Adrenal gland (tissue), 5 donors: ENCODE measurements around the gene ZNF8.

Experiments used
- POLR2A ChIP-seq, 2 donors: fragments of 450-650 bp; IDR thresholded peaks; one replicate each; pipeline ENCODE4 v1.6.1; 2017; ENCODE audit warnings: antibody characterized with exemption in 2 of 2, mild to moderate bottlenecking in 2 of 2, moderate library complexity in 1 of 2
- TF ChIP-seq, protein P1 (sequence below), 6 experiments: fragments of 450-650 bp in 4 of 6; fragments of 200-600 bp in 2 of 6; sonication (generic) in 1 of 6; IDR thresholded peaks; 1 replicate in 5 of 6; 2 replicates in 1 of 6; pipeline versions ENCODE4 v1.5.1 to v1.8.0; 2016 to 2021; ENCODE audit warnings: antibody characterized with exemption in 6 of 6, mild to moderate bottlenecking in 2 of 6, moderate library complexity in 1 of 6
- donor health status: DM: no; HTN: no; CAD: no.

DNA sequence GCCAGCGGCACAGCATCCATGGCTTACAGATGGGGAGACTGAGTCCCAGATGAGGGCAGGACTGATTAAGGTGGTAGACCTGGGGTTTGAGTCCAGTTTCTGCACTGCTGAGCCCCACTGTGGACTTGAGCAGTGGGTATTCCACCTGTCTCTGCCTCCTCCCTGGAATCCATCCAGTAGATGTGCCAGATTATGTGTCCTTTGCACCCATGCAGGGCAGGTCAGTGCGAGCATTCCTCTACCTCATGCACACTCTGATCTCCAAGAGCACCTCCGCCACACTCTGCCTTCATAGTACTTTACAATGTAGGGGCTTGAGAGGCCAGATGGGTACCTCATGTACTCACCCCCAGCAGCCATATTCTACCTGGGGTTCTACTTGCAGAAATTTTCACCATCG lies 58.1 kb downstream of the ZNF8 start:
- TF ChIP-seq, protein P1, sequence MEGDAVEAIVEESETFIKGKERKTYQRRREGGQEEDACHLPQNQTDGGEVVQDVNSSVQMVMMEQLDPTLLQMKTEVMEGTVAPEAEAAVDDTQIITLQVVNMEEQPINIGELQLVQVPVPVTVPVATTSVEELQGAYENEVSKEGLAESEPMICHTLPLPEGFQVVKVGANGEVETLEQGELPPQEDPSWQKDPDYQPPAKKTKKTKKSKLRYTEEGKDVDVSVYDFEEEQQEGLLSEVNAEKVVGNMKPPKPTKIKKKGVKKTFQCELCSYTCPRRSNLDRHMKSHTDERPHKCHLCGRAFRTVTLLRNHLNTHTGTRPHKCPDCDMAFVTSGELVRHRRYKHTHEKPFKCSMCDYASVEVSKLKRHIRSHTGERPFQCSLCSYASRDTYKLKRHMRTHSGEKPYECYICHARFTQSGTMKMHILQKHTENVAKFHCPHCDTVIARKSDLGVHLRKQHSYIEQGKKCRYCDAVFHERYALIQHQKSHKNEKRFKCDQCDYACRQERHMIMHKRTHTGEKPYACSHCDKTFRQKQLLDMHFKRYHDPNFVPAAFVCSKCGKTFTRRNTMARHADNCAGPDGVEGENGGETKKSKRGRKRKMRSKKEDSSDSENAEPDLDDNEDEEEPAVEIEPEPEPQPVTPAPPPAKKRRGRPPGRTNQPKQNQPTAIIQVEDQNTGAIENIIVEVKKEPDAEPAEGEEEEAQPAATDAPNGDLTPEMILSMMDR (IDR thresholded peaks at IDR 0.05): no peak
- TF ChIP-seq POLR2A (IDR thresholded peaks at IDR 0.05): no peak
